ENCODE measurements around the gene ARL4C. TPM values are rescaled to one million over a fixed set of nuclear protein-coding genes. Genes with fewer than 3 reads are reported as not detected.

The ARL4C gene
- total and polyA plus RNA-seq, 8 donors: 3.6 to 14.2 (median 9.9) TPM

- peak overlapping the region; percentile 64 to 91 (median 80) for H3K27ac ChIP-seq
- intact Hi-C loops (cut with DNase I; ENCODE audit: low total_unique reads): no loop called here
- peaks cover 16 to 34% (median 26%) of the 10 kb centered on the region in 4 donors for H3K4me1 ChIP-seq
Measured at GRCh38 chr2:234497594-234498235, 834 bp upstream of the ARL4C start.

GRCh38 chr2:234496055-234496834, 636 bp downstream of the ARL4C start:
- DNase-seq: peak; percentile 39 to 80
- Histone ChIP-seq H3K27ac (peak overlapping the region; percentile 79 to 91 (median 89)), H3K9me3 (no peaks in the 10 kb centered on the region), H3K27me3 (peaks cover 0 to 18% (median 10%) of the 10 kb centered on the region in 3 donors), H3K4me1 (peaks cover 16 to 34% (median 26%) of the 10 kb centered on the region in 4 donors), H3K36me3 (no peaks in the 10 kb centered on the region), H3K4me3 (peak overlapping the region; percentile 64 to 71 (median 69))
- WGBS, 5 donors: 0 to 2% (median 1%) methylated on average over 35 to 89 of the region's 89 CpGs
- intact Hi-C loops (cut with DNase I; ENCODE audit: low total_unique reads): no loop called here
- TF ChIP-seq, protein P1, sequence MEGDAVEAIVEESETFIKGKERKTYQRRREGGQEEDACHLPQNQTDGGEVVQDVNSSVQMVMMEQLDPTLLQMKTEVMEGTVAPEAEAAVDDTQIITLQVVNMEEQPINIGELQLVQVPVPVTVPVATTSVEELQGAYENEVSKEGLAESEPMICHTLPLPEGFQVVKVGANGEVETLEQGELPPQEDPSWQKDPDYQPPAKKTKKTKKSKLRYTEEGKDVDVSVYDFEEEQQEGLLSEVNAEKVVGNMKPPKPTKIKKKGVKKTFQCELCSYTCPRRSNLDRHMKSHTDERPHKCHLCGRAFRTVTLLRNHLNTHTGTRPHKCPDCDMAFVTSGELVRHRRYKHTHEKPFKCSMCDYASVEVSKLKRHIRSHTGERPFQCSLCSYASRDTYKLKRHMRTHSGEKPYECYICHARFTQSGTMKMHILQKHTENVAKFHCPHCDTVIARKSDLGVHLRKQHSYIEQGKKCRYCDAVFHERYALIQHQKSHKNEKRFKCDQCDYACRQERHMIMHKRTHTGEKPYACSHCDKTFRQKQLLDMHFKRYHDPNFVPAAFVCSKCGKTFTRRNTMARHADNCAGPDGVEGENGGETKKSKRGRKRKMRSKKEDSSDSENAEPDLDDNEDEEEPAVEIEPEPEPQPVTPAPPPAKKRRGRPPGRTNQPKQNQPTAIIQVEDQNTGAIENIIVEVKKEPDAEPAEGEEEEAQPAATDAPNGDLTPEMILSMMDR (IDR thresholded peaks at IDR 0.05): no peak
- TF ChIP-seq POLR2AphosphoS5 (IDR thresholded peaks at IDR 0.05): peak in 1 of 3 donors; percentile 5

More at GRCh38 chr2:234497594-234498235, 834 bp upstream of the ARL4C start:
- 63 to 96% (median 68%) methylated on average over 15 to 37 of the region's 37 CpGs for WGBS, 5 donors
- H3K36me3 ChIP-seq: no peaks in the 10 kb centered on the region
- TF ChIP-seq POLR2A (IDR thresholded peaks at IDR 0.05) (no peak), EP300 (IDR thresholded peaks at IDR 0.05) (no peak), POLR2AphosphoS5 (IDR thresholded peaks at IDR 0.05) (no peak)
- TF ChIP-seq, protein P1 (IDR thresholded peaks at IDR 0.05): no peak
- no peak for DNase-seq
- no peaks in the 10 kb centered on the region for H3K9me3 ChIP-seq
- peaks cover 0 to 11% (median 10%) of the 10 kb centered on the region in 3 donors for H3K27me3 ChIP-seq
- peak overlapping the region; percentile 64 to 71 (median 69) for H3K4me3 ChIP-seq

DNA sequence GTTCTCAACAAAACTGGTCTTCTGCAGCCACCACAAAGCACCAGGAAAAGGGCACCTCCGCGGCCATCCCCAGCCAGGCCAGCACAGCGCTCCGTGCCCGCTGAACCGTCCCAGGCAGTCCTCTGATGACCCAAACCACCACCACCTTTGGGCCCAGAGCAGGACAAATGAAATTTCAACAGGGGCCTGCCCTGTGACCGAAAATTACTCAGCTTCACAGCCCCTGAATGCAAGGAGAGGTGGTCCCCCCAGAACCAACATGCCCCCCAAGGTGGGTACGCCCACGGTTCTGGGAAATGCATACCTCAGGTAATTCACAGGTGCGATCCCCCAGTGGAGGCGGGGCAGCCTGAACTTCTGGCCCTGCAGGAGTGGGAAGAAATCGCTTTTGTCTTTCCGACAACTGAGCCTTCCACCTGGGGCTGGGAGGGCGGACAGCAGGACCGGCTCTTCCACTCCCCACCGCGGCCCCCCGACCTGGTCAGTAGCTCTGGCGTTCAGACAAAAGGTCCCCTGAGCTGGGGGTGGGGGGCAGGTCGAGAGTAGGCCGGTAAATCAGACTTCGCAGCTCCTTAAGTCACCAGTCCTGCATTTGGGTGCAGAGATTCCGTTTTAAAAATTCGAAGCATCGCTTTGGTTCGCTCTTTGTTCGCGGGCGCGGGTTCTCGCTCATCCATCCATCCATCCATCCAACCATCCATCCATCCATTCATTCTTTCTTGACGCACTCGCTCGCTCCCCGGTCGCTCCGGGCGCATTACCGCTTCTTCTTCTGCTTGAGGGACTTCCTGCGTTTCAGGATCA, 1.4 kb downstream of the ARL4C start:
- intact Hi-C loops (cut with DNase I; ENCODE audit: low total_unique reads): no loop called here

More for the DNA sequence above, 1.4 kb downstream of the ARL4C start:
- WGBS, 5 donors: 6 to 15% (median 10%) methylated on average over 33 to 40 of the region's 40 CpGs
- no peaks in the 10 kb centered on the region for H3K36me3 ChIP-seq
- H3K9me3 ChIP-seq: no peaks in the 10 kb centered on the region
- peaks cover 16 to 34% (median 26%) of the 10 kb centered on the region in 4 donors for H3K4me1 ChIP-seq
- TF ChIP-seq, protein P1 (IDR thresholded peaks at IDR 0.05): no peak
- TF ChIP-seq EP300 (IDR thresholded peaks at IDR 0.05) (no peak), POLR2A (IDR thresholded peaks at IDR 0.05) (no peak), POLR2AphosphoS5 (IDR thresholded peaks at IDR 0.05) (no peak)
- H3K4me3 ChIP-seq: peak overlapping the region; percentile 64 to 71 (median 69)
- DNase-seq: peak in 1 of 2 donors; percentile 46
- H3K27me3 ChIP-seq: peaks cover 0 to 18% (median 10%) of the 10 kb centered on the region in 3 donors
- H3K27ac ChIP-seq: peak overlapping the region; percentile 70 to 91 (median 89)

All from stomach (tissue), 9 donors.